ENCODE measurements around the gene ST8SIA5. TPM values are rescaled to one million over a fixed set of nuclear protein-coding genes. Genes with fewer than 3 reads are reported as not detected.

The ST8SIA5 gene
- total and polyA plus RNA-seq, 5 donors from 2014 or later = not detected

GRCh38 chr18:46755315-46756024 lies 1.4 kb downstream of the ST8SIA5 start:
- Mint-ChIP-seq H3K4me3 (peak overlapping the region in 1 of 4 donors; percentile 16), H3K36me3 (no peaks in the 10 kb centered on the region), H3K27me3 (peaks cover 67% of the 10 kb centered on the region), H3K4me1 (peaks cover 0 to 23% (median 12%) of the 10 kb centered on the region in 4 donors), H3K9me3 (peaks cover 0 to 3% (median 0%) of the 10 kb centered on the region in 7 donors), H3K27ac (no peak overlapping the region)
- Histone ChIP-seq H3K27me3 (ENCODE audit: control insufficient read depth, insufficient read depth, low read length) (peaks cover 19% of the 10 kb centered on the region), H3K9me3 (ENCODE audit: control insufficient read depth in 2 of 2, low read length in 2 of 2) (no peaks in the 10 kb centered on the region), H3K4me3 (ENCODE audit: low read depth, low read length) (no peak overlapping the region), H3K4me1 (ENCODE audit: control insufficient read depth, insufficient read depth, low read length, poor library complexity, severe bottlenecking) (no peaks in the 10 kb centered on the region), H3K27ac (ENCODE audit: insufficient read depth, low read length, poor library complexity, severe bottlenecking) (no peak overlapping the region), H3K36me3 (ENCODE audit: control insufficient read depth, insufficient read depth, low read length) (no peaks in the 10 kb centered on the region)
- ATAC-seq (ENCODE audit: low read depth in 2 of 2) (no peak), DNase-seq (peak in 1 of 3 donors; percentile 9)

- H3K36me3 Mint-ChIP-seq = no peaks in the 10 kb centered on the region
- no peak overlapping the region for H3K4me3 ChIP-seq (ENCODE audit: low read depth, low read length)
- no peak overlapping the region for H3K27ac Mint-ChIP-seq
- peaks cover 0 to 23% (median 12%) of the 10 kb centered on the region in 4 donors for H3K4me1 Mint-ChIP-seq
- H3K27ac ChIP-seq (ENCODE audit: insufficient read depth, low read length, poor library complexity, severe bottlenecking) = no peak overlapping the region
- H3K27me3 Mint-ChIP-seq = peaks cover 62% of the 10 kb centered on the region
- no peak for ATAC-seq (ENCODE audit: low read depth in 2 of 2)
- H3K9me3 ChIP-seq (ENCODE audit: control insufficient read depth in 2 of 2, low read length in 2 of 2) = no peaks in the 10 kb centered on the region
- no peak overlapping the region for H3K4me3 Mint-ChIP-seq
- DNase-seq = no peak
- no peaks in the 10 kb centered on the region for H3K36me3 ChIP-seq (ENCODE audit: control insufficient read depth, insufficient read depth, low read length)
- no peaks in the 10 kb centered on the region for H3K4me1 ChIP-seq (ENCODE audit: control insufficient read depth, insufficient read depth, low read length, poor library complexity, severe bottlenecking)
- H3K9me3 Mint-ChIP-seq = peaks cover 0 to 5% (median 0%) of the 10 kb centered on the region in 7 donors
- H3K27me3 ChIP-seq (ENCODE audit: control insufficient read depth, insufficient read depth, low read length) = peaks cover 15% of the 10 kb centered on the region
These were observed 2.1 kb downstream of the ST8SIA5 start for GRCh38 chr18:46754661-46755292.

GRCh38 chr18:46754188-46754587 lies 2.7 kb downstream of the ST8SIA5 start:
- no peaks in the 10 kb centered on the region for H3K36me3 ChIP-seq (ENCODE audit: control insufficient read depth, insufficient read depth, low read length)
- Mint-ChIP-seq H3K4me1 (peaks cover 0 to 23% (median 12%) of the 10 kb centered on the region in 4 donors), H3K4me3 (no peak overlapping the region), H3K36me3 (no peaks in the 10 kb centered on the region), H3K27ac (peak overlapping the region in 1 of 3 donors; percentile 60), H3K27me3 (peaks cover 56% of the 10 kb centered on the region), H3K9me3 (peaks cover 0 to 5% (median 0%) of the 10 kb centered on the region in 7 donors)
- DNase-seq (peak in 1 of 3 donors; percentile 46), ATAC-seq (ENCODE audit: low read depth in 2 of 2) (no peak)
- H3K4me1 ChIP-seq (ENCODE audit: control insufficient read depth, insufficient read depth, low read length, poor library complexity, severe bottlenecking) = no peaks in the 10 kb centered on the region
- peaks cover 15% of the 10 kb centered on the region for H3K27me3 ChIP-seq (ENCODE audit: control insufficient read depth, insufficient read depth, low read length)
- H3K9me3 ChIP-seq (ENCODE audit: control insufficient read depth in 2 of 2, low read length in 2 of 2) = no peaks in the 10 kb centered on the region
- H3K4me3 ChIP-seq (ENCODE audit: low read depth, low read length) = no peak overlapping the region
- no peak overlapping the region for H3K27ac ChIP-seq (ENCODE audit: insufficient read depth, low read length, poor library complexity, severe bottlenecking)

GRCh38 chr18:46751882-46752281 lies 5.0 kb downstream of the ST8SIA5 start:
- DNase-seq (no peak), ATAC-seq (ENCODE audit: low read depth in 2 of 2) (no peak)
- Histone ChIP-seq H3K27ac (ENCODE audit: insufficient read depth, low read length, poor library complexity, severe bottlenecking) (no peak overlapping the region), H3K27me3 (ENCODE audit: control insufficient read depth, insufficient read depth, low read length) (peaks cover 10% of the 10 kb centered on the region), H3K4me1 (ENCODE audit: control insufficient read depth, insufficient read depth, low read length, poor library complexity, severe bottlenecking) (no peaks in the 10 kb centered on the region), H3K4me3 (ENCODE audit: low read depth, low read length) (no peak overlapping the region), H3K36me3 (ENCODE audit: control insufficient read depth, insufficient read depth, low read length) (no peaks in the 10 kb centered on the region), H3K9me3 (ENCODE audit: control insufficient read depth in 2 of 2, low read length in 2 of 2) (no peaks in the 10 kb centered on the region)
- H3K4me3 Mint-ChIP-seq = no peak overlapping the region
- peaks cover 38% of the 10 kb centered on the region for H3K27me3 Mint-ChIP-seq
- peaks cover 0 to 5% (median 0%) of the 10 kb centered on the region in 7 donors for H3K9me3 Mint-ChIP-seq
- no peak overlapping the region for H3K27ac Mint-ChIP-seq
- peaks cover 0 to 23% (median 6%) of the 10 kb centered on the region in 4 donors for H3K4me1 Mint-ChIP-seq
- H3K36me3 Mint-ChIP-seq = no peaks in the 10 kb centered on the region

- Histone ChIP-seq H3K4me1 (ENCODE audit: control insufficient read depth, insufficient read depth, low read length, poor library complexity, severe bottlenecking) (no peaks in the 10 kb centered on the region), H3K27me3 (ENCODE audit: control insufficient read depth, insufficient read depth, low read length) (peaks cover 10% of the 10 kb centered on the region), H3K36me3 (ENCODE audit: control insufficient read depth, insufficient read depth, low read length) (no peaks in the 10 kb centered on the region), H3K27ac (ENCODE audit: insufficient read depth, low read length, poor library complexity, severe bottlenecking) (no peak overlapping the region), H3K9me3 (ENCODE audit: control insufficient read depth in 2 of 2, low read length in 2 of 2) (no peaks in the 10 kb centered on the region), H3K4me3 (ENCODE audit: low read depth, low read length) (no peak overlapping the region)
- H3K4me3 Mint-ChIP-seq = no peak overlapping the region
- peaks cover 0 to 6% (median 2%) of the 10 kb centered on the region in 7 donors for H3K9me3 Mint-ChIP-seq
- H3K36me3 Mint-ChIP-seq = no peaks in the 10 kb centered on the region
- H3K4me1 Mint-ChIP-seq = peaks cover 0 to 23% (median 4%) of the 10 kb centered on the region in 4 donors
- no peak for DNase-seq
- ATAC-seq (ENCODE audit: low read depth in 2 of 2) = no peak
- peak overlapping the region in 1 of 3 donors; percentile 40 for H3K27ac Mint-ChIP-seq
- peaks cover 36% of the 10 kb centered on the region for H3K27me3 Mint-ChIP-seq
These were observed 6.2 kb downstream of the ST8SIA5 start for GRCh38 chr18:46750626-46751025.

DNA sequence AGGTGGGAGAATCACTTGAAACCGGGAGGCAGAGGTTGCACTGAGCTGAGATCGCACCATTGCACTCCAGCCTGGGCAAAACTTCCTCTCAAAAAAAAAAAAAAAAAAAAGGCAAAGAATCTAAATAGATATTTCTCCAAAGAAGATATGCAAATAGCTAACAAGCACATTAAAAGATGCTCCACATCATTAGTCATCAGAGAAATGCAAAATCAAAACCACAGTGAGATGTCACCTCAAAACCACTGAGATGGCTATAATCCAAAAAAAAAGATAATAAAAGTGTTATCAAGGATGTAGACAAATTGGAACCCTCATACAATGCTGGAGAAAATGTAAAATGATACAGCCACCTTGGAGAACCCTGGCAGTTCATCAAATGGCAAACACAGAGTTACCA lies 8.4 kb downstream of the ST8SIA5 start:
- H3K27ac Mint-ChIP-seq = no peak overlapping the region

DNA sequence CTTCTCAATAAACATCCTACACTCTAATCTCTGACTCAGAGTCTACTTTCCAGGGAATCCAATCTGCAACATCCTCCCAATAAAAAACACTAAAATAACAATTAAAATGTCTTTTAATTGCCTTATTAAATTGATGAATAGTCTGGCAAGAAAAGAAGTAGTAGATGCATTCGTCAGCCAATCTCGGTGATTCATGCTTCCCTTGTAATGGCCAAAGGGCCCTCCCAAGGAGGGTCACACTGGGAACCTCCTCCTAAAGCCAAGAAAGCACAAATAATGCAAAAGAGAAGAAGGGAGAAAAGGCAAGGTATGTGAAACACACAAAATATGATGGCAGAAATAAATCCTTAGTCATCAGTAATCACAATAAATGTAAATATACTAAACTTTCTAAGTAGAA lies 16.8 kb downstream of the ST8SIA5 start:
- peaks cover 0 to 7% (median 1%) of the 10 kb centered on the region in 7 donors for H3K9me3 Mint-ChIP-seq
- ATAC-seq (ENCODE audit: low read depth in 2 of 2) (no peak), DNase-seq (no peak)
- H3K27me3 Mint-ChIP-seq = peaks cover 12% of the 10 kb centered on the region
- no peak overlapping the region for H3K27ac Mint-ChIP-seq
- Histone ChIP-seq H3K9me3 (ENCODE audit: control insufficient read depth in 2 of 2, low read length in 2 of 2) (no peaks in the 10 kb centered on the region), H3K27me3 (ENCODE audit: control insufficient read depth, insufficient read depth, low read length) (no peaks in the 10 kb centered on the region), H3K36me3 (ENCODE audit: control insufficient read depth, insufficient read depth, low read length) (no peaks in the 10 kb centered on the region), H3K27ac (ENCODE audit: insufficient read depth, low read length, poor library complexity, severe bottlenecking) (no peak overlapping the region), H3K4me1 (ENCODE audit: control insufficient read depth, insufficient read depth, low read length, poor library complexity, severe bottlenecking) (no peaks in the 10 kb centered on the region), H3K4me3 (ENCODE audit: low read depth, low read length) (no peak overlapping the region)
- peaks cover 4% of the 10 kb centered on the region for H3K36me3 Mint-ChIP-seq
- H3K4me3 Mint-ChIP-seq = no peak overlapping the region
- no peaks in the 10 kb centered on the region for H3K4me1 Mint-ChIP-seq

More for the DNA sequence above, 8.4 kb downstream of the ST8SIA5 start:
- Mint-ChIP-seq H3K27me3 (peaks cover 14% of the 10 kb centered on the region), H3K4me1 (peaks cover 0 to 7% (median 0%) of the 10 kb centered on the region in 4 donors), H3K36me3 (no peaks in the 10 kb centered on the region), H3K9me3 (peaks cover 0 to 6% (median 2%) of the 10 kb centered on the region in 7 donors), H3K4me3 (no peak overlapping the region)
- H3K4me3 ChIP-seq (ENCODE audit: low read depth, low read length) = no peak overlapping the region
- H3K27ac ChIP-seq (ENCODE audit: insufficient read depth, low read length, poor library complexity, severe bottlenecking) = no peak overlapping the region
- DNase-seq (no peak), ATAC-seq (ENCODE audit: low read depth in 2 of 2) (no peak)
- no peaks in the 10 kb centered on the region for H3K9me3 ChIP-seq (ENCODE audit: control insufficient read depth in 2 of 2, low read length in 2 of 2)
- H3K27me3 ChIP-seq (ENCODE audit: control insufficient read depth, insufficient read depth, low read length) = no peaks in the 10 kb centered on the region
- H3K4me1 ChIP-seq (ENCODE audit: control insufficient read depth, insufficient read depth, low read length, poor library complexity, severe bottlenecking) = no peaks in the 10 kb centered on the region
- H3K36me3 ChIP-seq (ENCODE audit: control insufficient read depth, insufficient read depth, low read length) = no peaks in the 10 kb centered on the region

Measured in CD4-positive, CD25-positive, alpha-beta regulatory T cell (primary cell).